ENCODE results near the gene SPEF1. TPM values are rescaled to one million over a fixed set of nuclear protein-coding genes. Genes with fewer than 3 reads are reported as not detected.

The SPEF1 gene
- polyA plus RNA-seq, 3 donors: 0.09 TPM; not detected in 2

DNA sequence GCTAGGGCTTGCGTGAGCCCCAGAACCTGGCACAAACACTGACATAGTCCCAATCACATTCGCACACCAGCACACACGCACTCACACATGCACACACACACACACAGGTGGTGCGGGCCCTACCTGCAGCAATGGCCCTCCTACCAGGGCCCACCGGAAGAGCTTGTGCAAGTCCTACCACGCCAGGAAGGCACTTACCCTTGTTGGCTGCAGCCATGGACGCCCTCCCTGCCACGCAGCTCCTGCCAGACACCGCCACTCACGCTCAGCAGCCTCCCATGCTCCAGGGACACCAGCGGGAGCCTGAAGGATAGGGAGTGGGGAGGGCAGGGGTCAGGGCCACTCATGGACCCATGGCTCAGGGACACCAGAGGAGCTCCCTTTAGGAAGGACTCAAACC is 21.4 kb downstream of the SPEF1 start:
- Mint-ChIP-seq H3K27ac (peak overlapping the region in 6 of 7 donors; percentile 54 to 88 (median 78)), H3K36me3 (peaks cover 51 to 65% of the 10 kb centered on the region in 2 donors), H3K27me3 (ENCODE audit: low read depth in 3 of 3) (peaks cover 0 to 6% (median 0%) of the 10 kb centered on the region in 3 donors), H3K9me3 (no peaks in the 10 kb centered on the region), H3K4me3 (no peak overlapping the region), H3K4me1 (peaks cover 69% of the 10 kb centered on the region)
- H3K27ac ChIP-seq (ENCODE audit: low read depth in 1 of 2, low read length in 2 of 2): peak overlapping the region in 1 of 2 donors; percentile 67
- H3K4me1 ChIP-seq (ENCODE audit: control insufficient read depth in 1 of 2, insufficient read depth in 2 of 2, low read length in 2 of 2): peaks cover 50 to 57% of the 10 kb centered on the region in 2 donors
- no peak overlapping the region for H3K4me3 ChIP-seq (replicated peaks in 1 of 3; ENCODE audit: low read depth in 2 of 3, low read length in 3 of 3)
- H2AFZ ChIP-seq (ENCODE audit: insufficient read depth, low read depth, low read length, poor library complexity, severe bottlenecking): no peak overlapping the region
- H3K9me3 ChIP-seq (replicated peaks in 1 of 2; ENCODE audit: control insufficient read depth in 1 of 2, insufficient read depth in 1 of 2, low read length in 2 of 2): no peaks in the 10 kb centered on the region
- no peak for DNase-seq
- peaks cover 45 to 66% of the 10 kb centered on the region in 2 donors for H3K36me3 ChIP-seq (replicated peaks in 1 of 2; ENCODE audit: control insufficient read depth in 1 of 2, insufficient read depth in 2 of 2, low read length in 2 of 2)
- WGBS (ENCODE audit: insufficient coverage): 98% methylated on average over 6 of the region's 11 CpGs
- peaks cover 34% of the 10 kb centered on the region for H4K20me1 ChIP-seq (ENCODE audit: insufficient read depth, low read length)
- no peaks in the 10 kb centered on the region for H3K27me3 ChIP-seq (ENCODE audit: control insufficient read depth in 2 of 2, insufficient read depth in 2 of 2, low read length in 2 of 2)
- H3K4me2 ChIP-seq (replicated peaks; ENCODE audit: extremely low read depth, low read length, poor library complexity, severe bottlenecking): no peak overlapping the region
- TF ChIP-seq CTCF (IDR thresholded peaks at IDR 0.05): no peak
- no peak overlapping the region for H3K9ac ChIP-seq (ENCODE audit: insufficient read depth, low read length, poor library complexity, severe bottlenecking)
- H3K79me2 ChIP-seq (ENCODE audit: insufficient read depth, low read length): peaks cover 81% of the 10 kb centered on the region
- intact Hi-C loops (cut with micrococcal nuclease): loop anchor here (10.0 kb wide), 2 partner anchors 55 to 65 kb away; partner anchors contain the start of gene AP5S1 (in 1 of the 2)

- no peaks in the 10 kb centered on the region for H3K27me3 ChIP-seq (ENCODE audit: control insufficient read depth in 2 of 2, insufficient read depth in 2 of 2, low read length in 2 of 2)
- Mint-ChIP-seq H3K27ac (peak overlapping the region in 6 of 7 donors; percentile 70 to 88 (median 78)), H3K27me3 (ENCODE audit: low read depth in 3 of 3) (peaks cover 0 to 6% (median 0%) of the 10 kb centered on the region in 3 donors), H3K4me1 (peaks cover 64% of the 10 kb centered on the region), H3K4me3 (no peak overlapping the region), H3K36me3 (peaks cover 56 to 70% of the 10 kb centered on the region in 2 donors), H3K9me3 (no peaks in the 10 kb centered on the region)
- H3K9ac ChIP-seq (ENCODE audit: insufficient read depth, low read length, poor library complexity, severe bottlenecking): peak overlapping the region; percentile 1
- H3K27ac ChIP-seq (ENCODE audit: low read depth in 1 of 2, low read length in 2 of 2): peak overlapping the region; percentile 1 to 67
- H3K4me1 ChIP-seq (ENCODE audit: control insufficient read depth in 1 of 2, insufficient read depth in 2 of 2, low read length in 2 of 2): peaks cover 45 to 52% of the 10 kb centered on the region in 2 donors
- TF ChIP-seq CTCF (IDR thresholded peaks at IDR 0.05): no peak
- no peak overlapping the region for H2AFZ ChIP-seq (ENCODE audit: insufficient read depth, low read depth, low read length, poor library complexity, severe bottlenecking)
- peaks cover 50 to 72% of the 10 kb centered on the region in 2 donors for H3K36me3 ChIP-seq (replicated peaks in 1 of 2; ENCODE audit: control insufficient read depth in 1 of 2, insufficient read depth in 2 of 2, low read length in 2 of 2)
- H3K9me3 ChIP-seq (replicated peaks in 1 of 2; ENCODE audit: control insufficient read depth in 1 of 2, insufficient read depth in 1 of 2, low read length in 2 of 2): no peaks in the 10 kb centered on the region
- H4K20me1 ChIP-seq (ENCODE audit: insufficient read depth, low read length): peaks cover 34% of the 10 kb centered on the region
- H3K4me2 ChIP-seq (replicated peaks; ENCODE audit: extremely low read depth, low read length, poor library complexity, severe bottlenecking): no peak overlapping the region
- no peak for DNase-seq
- peaks cover 80% of the 10 kb centered on the region for H3K79me2 ChIP-seq (ENCODE audit: insufficient read depth, low read length)
- no peak overlapping the region for H3K4me3 ChIP-seq (replicated peaks in 1 of 3; ENCODE audit: low read depth in 2 of 3, low read length in 3 of 3)
- intact Hi-C loops (cut with micrococcal nuclease): no loop called here
- WGBS (ENCODE audit: insufficient coverage): 90% methylated on average over 11 of the region's 11 CpGs
Observed at GRCh38 chr20:3759316-3759823, 21.9 kb downstream of the SPEF1 start.
